Measurements from ENCODE around the gene PTPDC1. TPM values are rescaled to one million over a fixed set of nuclear protein-coding genes. Genes with fewer than 3 reads are reported as not detected.

Gene PTPDC1
- total and polyA plus RNA-seq, 9 of the 15 experiments (the other 6 are each of a cell fraction or from before 2014, with no cell fraction given): 1.1 to 8.1 (median 5.7) TPM

DNA sequence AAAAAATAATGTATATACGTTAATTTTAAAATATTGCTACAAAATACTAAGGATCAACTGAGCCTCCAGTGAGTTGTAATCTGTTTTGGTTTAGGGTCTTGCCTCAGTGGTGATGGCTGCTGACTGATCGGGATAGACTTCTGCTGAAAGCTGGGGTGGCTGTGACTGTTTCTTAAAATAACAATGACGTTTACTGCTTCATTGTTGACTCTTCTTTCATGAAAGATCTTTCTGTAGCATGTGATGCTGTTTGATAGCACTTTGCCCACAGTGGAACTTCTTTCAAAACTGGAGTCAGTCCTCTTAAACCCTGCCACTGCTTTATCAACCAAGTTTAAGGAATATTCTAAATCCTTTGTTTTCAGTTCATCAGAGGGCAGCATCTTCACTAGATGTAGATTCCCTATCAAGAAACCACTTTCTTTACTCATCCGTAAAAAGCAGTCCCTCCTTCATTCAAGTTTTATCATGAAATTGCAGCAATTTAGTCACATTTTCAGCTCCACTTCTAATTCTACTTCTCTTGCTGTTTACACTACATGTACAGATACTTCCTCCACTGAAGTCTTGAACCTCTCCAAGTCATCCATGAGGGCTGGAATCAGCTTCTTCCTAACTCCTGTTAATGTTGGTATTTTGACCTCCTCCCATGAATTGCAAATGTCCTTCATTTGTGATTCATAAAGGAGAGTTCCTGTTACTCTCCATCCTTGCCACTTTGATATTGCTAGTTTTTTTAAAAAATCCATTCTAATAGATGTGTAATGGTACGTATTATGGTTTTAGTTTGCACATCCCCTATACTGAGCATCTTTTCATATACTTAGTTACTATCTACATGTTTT lies 41.5 kb upstream of the PTPDC1 start (continued):
- TF ChIP-seq CHD7 (IDR thresholded peaks at IDR 0.05; ENCODE audit: low read depth, low read length): no peak

All from K562 (cell line).